Activated T-cell treated with anti-CD3 and anti-CD28 coated beads, Interleukin-2, amount 50 U/mL, for 48 hours (primary cell): ENCODE data around the gene PDGFRB.
"Not testable (repeated sequence)": the region's sequence is repeated elsewhere in the genome, so short reads cannot be mapped to it uniquely, and the experiment has no call there.

Experiments
- DNase-seq, 2 experiments: peaks; one replicate each; pipeline ENCODE4 v3.0.0-alpha.2; 2020

Gene PDGFRB

DNA sequence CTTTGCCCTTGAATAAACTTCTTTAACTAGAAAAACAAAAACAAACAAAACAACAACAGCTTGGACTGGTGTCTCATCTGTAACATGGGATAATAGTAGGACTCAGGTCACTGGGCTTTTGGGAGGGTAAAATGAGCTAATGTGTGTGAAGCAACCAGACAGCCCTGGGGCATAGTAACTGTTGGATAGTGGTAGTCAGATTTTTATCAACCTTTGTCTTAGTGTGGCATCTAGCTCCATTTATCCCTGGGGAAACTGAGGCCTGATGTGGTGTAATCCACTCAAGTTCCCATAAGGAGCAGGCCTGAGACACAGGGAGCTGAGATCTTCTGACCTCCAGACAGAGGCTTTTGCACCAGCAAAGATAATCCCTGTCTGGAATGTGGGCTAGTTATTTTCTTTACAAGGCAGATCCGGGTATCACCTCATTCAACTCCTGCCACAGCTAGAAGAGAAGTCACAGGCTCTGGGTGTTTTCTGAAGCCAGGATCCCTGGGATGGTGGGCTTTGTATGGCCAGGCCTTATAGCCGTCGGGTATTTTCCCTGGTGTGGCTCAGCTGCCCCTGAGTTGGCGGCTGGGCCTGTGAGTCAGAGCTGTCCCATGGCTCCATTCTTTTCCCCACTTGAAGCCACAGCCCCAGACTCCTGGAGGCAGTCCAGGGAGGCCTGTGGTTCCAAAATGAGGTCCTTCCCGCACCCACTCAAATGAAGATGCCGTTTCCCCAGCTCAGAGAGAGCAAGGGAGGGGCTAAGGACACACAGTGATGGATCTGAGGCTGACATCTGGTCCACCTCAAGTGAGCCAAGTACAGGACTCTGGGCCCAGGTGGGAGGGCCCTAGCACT lies 43.2 kb downstream of the PDGFRB start:
- DNase-seq: peak in 1 of 2 experiments; percentile 6

DNA sequence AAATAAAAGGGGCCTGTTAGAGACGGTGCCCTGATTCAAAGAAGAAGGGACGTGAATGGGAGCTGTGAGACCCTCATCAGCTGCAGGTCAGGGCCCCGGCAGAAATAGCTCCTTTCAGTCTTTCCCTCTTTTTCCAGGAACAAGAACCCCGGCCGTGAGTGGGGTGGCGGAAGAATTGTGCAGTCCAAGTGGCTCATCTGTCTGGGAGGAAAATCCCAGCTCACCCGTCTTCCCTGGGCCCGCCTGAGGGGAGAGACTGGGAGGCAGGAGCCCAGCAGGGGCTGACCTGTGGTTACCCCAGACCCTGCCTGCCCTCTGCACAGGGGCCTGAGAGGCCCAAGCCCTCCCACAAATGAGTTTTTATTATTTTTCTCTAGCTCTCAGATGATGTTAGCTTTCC lies 44.5 kb downstream of the PDGFRB start:
- no peak for DNase-seq

DNA sequence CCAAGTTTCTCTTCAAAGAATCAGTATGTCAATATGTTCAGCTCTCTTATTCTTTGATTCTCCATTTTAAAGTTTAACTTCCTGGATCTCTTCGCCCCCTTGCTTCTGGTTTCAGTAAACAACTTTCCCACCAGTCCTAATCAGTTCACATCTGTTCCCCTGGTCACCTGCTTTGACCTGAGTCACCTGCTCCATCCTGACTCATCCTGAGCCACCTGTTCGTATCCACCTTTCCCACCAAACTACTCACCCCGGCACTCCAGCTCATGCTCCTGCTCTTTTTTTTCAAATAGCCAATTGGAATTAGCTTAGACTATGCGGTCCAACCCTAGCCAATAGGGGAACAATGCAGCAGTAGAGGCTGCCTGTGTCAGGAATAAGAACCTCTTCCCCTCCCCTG lies 45.7 kb downstream of the PDGFRB start:
- DNase-seq: peak in 1 of 2 experiments; percentile 9

DNA sequence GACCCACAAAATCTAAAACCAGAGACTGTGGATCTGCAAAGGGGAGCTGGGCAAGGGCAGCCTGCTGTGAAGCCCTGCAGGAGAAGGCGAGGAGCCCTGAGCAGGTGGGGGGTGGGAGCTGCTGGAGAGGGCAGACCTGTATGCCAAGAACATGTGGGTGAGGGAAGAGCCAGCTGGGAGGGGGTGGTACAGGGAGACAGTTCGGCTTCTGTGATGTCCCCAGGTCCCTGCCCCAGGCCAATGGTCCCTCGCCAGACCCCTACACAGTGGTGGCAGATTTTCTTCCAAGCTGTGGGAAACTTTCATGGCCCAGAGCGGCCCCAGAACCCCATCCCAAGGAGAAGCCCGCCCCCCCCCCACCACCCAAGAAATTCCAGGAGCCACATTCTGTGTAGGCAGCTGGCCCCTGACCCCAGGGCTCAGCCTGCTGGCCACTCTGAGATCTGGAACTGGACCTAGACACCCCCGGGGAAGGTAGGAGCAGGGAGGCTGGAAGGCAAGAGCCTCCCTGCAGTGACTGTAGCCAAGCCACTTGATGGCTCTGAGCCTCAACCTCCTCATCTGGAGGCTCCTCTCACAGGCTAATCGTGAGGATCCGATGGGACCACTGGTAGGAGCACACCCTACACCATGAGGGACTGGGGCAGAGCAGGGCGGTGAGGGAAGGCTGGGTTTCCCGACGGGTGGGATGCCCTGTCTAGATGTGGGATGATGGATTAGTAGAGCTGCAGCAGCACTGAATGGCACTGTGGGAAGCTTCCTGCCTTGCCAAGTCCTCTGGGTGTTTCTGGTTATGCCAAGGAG lies 46.7 kb downstream of the PDGFRB start:
- peak in 1 of 2 experiments; percentile 7 for DNase-seq

DNA sequence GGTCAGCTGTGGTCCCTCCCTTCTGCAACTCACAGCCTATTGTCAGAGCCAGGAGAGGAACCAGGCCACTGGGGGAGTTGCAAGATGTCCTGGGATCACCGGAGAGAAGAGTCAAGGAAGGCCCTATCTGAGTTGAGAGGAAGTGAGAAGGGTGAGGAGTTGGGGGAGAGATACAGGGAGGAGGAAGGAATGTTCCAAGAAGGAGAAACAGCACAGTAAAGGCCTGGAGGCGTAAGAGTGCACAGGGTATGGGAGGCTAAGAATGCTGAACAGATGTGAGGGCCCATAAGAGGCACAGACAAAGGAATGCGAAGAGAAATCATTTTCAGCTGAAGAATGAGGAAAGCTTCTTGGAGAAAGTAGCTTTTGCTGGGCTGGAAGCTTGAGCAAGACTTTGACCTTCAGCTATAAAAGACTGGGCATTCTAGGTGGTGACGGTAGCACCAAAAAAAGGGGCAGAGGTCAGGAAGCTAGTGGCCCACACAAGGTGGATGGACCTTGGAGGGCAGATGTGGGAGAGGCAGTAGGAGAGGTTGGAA lies 47.7 kb downstream of the PDGFRB start:
- DNase-seq: peak in 1 of 2 experiments; percentile 1

DNA sequence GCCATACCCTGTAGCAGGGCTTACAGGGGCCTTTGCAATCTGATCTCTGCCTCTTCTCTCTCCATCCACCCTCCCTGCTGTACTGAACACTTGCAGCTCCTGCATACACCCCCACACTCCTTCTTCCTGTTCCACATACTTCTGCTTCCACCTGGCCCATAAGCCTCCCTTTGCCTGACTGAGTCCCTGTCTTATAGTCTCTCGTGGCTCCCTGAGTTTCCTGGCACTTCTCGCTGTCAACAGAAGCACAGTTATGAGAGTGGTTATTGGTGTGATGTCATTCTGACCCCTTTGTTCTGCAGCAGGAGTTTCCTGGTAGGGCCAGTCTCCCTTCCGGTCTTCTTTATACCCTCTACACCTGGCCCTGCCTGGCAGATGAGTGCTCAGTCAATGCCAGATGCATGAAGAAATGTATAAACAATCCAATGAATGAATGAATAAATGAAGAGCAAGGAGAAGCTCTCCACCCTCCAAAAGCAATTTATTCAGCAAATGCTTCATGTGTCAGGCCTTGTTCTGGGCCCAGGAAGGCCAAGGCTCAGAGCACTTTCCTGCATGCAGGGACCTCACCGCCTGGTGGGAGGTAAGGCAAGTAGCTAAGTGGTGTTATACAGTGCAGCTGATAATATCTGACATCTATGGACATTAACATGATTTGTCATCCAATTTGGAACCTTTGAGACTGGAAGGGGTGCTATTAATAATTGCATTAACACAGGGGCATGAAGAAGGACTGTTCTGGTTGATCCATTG lies 48.8 kb downstream of the PDGFRB start:
- peak in 1 of 2 experiments; percentile 13 for DNase-seq

DNA sequence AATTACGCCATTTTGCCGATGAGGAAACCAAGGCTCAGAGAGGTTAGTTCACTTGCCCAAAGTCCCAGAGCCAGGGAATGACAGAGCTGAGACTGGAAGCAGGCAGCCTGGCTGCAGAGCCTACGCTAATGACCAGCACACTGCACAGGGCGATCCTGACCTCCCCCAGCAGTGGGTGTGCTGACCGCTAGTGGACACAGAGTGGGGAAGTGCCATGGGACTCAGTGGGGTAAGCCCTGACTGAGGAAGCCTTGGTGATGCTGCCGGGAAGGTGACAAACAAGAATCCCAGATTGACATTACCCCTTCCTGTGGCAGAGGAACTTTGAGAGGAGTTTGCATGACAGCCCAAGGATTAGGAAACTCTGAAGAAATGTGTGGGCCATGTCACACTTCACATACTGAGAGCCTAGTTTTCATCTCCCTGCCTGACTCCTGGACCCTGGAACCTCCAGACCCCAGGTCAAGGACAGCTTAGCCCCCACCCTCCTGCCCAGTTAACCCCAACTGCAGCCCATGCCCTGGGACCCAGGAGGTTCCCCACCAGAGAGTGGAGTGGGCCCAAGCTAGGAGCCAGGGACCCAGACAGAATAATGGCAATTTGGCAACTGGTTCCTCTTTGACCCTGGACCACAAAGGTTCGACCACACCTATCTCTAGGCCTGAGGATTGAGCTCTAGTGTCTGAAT lies 49.6 kb downstream of the PDGFRB start:
- DNase-seq: peak in 1 of 2 experiments; percentile 7

- no peak for DNase-seq
Measured at GRCh38 chr5:150104550-150104870, 51.1 kb downstream of the PDGFRB start.

DNA sequence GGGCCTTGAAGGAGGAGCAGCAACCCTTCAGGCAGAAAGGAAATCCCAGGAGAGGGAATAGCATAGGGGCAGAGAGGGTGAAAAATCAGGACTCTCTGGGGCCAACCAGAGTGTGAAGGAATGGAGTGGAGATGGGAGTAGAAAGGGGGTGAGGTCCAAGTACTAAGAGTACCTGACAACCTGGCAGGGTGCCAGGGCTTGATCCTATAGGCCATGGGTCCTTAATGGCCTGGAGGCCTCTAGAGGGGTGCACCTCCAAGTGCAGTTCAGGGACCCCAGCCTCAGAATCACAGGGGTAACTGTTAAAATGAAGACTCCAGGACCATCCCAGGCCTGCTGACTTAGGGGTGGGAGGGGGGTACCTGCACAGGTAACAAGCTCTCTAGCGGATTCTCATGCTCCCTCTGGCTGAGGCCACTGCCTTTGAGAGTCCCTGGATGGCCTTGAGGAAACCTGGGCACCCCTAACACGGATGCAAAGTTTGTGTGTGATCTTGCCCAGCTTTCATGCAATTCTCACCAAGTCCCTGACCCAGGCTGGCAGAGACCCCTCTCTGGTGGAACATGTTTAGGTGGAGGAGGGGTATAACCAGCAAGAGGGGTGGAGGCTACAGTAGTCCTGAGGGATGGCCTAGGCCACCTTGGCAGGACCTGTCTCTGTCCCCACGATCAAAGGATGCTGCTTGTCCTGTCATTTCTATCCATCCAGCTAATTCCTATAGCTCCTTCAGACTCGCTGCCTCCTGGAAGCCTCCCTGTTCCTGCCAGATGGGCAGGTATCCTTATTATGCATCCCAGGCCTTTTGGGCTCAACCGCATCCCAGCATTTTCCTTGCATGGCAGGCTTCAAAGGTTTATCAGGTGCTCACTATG lies 51.7 kb downstream of the PDGFRB start:
- DNase-seq: peak in 1 of 2 experiments; percentile 13

DNA sequence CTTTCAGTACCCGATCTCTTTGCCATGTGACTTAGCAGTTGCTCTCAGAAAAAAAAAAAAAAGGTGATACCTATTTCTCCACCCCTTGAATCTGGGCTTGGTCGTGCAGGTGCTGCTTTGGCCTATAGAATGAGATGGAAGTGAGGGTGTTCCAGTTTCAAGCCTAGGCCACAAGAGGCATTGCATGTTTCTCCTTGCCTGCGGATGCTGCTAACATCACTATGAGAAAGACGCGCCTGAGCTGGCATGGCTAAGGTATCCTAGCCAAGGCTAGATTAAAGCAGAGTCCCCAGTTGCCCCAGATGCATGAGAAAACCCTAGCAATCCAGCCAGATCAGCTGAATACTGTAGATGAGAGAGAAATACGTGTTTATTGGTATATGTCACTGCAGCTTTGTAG lies 54.6 kb downstream of the PDGFRB start:
- DNase-seq: peak in 1 of 2 experiments; percentile 7

DNA sequence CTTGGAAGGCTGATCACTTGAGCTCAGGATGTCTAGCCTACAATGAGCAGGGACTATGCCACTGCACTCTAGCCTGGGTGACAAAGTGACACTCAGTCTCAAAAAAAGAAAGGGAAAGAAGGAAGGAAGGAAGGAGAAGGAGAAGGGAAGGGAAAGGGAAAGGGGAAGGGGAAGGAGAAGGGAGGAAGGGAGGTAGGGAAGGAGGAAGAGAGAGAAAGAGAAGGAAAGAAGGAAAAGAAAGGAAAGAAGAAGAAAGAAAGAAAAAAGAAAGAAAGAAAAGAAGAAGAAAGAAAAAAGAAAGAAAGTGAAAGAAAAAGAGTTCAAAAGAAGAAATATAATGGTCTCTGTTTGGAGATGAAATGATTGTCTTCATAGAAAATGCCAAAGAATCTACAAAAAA lies 58.5 kb downstream of the PDGFRB start:
- no peak for DNase-seq

DNA sequence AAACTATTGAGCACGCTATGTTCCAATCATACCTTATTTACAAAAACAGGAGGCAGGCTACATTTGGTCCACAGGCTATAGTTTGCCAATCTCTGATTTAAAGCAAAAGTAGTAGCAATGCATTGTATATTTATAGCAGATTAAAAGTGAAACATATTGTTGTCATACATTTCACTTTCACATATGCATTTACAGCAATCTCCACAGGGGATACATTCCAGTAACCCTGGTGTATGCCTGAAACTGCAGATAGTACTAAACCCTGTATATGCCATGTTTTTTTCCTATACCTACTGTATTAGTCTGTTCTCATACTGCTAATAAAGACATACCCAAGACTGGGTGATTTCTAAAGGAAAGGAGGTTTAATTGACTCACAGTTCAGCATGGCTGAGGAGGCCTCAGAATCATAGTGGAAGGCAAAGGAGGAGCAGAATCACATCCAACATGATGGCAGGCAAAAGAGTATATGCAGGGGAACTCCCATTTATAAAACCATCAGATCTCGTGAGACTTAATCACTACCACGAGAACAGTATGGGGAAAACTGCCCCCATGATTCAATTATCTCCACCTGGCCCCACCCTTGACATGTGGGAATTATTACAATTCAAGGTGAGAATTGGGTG lies 63.4 kb downstream of the PDGFRB start:
- DNase-seq: peak in 1 of 2 experiments; percentile 13

GRCh38 chr5:150085950-150086715 lies 69.5 kb downstream of the PDGFRB start, which contains the start of gene CSF1R:
Gene CSF1R (minus strand): TSS chr5:150086554. CDS start chr5:150086427, 127 bp downstream.
- peak in 1 of 2 experiments; percentile 9 for DNase-seq

DNA sequence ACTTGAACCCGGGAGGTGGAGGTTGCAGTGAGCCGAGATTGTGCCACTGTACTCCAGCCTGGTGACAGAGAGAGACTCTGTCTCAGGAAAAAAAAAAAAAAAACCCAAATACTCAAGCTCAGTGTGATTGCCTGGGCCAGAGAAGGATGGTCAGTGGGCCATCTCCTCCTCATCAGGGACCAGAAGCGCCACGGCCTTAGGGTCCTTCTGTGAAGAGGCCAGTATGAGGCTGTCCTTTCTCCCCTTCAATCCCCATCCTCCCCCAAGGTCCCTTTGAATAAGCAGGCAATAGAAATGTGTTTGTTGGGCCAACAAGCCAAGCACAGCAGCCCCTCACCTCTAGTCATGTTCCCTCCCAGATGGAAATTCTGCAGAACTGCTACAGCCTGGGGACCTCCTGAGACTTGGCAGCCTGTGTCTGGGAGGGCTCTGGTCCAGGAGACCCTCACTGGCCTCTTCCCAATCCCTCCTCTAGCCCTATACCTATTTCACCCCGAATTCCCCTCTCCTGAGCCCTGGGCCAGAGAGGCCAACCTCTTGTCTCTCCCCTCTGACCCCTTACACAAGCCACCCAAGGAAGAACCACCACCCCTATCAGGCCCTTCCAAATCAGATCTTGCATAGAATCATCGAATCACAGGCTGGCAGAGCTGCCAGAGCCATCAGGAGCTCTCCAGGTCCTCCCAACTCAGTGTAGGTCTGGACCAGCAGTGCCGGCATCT lies 70.3 kb downstream of the PDGFRB start:
- DNase-seq: no peak

DNA sequence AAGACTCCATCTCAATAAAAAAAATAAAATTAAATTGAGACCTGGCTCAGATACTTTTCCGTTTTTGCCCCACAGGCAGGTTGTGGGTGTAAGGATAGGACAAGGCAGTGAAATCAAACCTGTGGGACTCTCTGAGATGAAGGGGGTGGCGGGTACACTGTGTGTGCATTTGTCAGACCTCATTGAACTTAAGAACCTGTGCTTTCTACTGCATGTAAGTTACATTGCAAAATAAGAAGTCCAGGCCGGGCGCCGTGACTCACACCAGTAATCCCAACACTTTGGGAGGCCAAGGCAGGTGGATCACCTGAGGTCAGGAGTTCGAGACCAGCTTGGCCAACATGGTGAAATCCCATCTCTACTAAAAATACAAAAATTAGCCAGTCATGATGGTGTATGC lies 70.9 kb downstream of the PDGFRB start:
- not testable (repeated sequence) for DNase-seq

- DNase-seq: peak in 1 of 2 experiments; percentile 12
Measured at GRCh38 chr5:150082889-150083288, 72.8 kb downstream of the PDGFRB start.

GRCh38 chr5:150082374-150082773 lies 73.3 kb downstream of the PDGFRB start:
- peak in 1 of 2 experiments; percentile 16 for DNase-seq

DNA sequence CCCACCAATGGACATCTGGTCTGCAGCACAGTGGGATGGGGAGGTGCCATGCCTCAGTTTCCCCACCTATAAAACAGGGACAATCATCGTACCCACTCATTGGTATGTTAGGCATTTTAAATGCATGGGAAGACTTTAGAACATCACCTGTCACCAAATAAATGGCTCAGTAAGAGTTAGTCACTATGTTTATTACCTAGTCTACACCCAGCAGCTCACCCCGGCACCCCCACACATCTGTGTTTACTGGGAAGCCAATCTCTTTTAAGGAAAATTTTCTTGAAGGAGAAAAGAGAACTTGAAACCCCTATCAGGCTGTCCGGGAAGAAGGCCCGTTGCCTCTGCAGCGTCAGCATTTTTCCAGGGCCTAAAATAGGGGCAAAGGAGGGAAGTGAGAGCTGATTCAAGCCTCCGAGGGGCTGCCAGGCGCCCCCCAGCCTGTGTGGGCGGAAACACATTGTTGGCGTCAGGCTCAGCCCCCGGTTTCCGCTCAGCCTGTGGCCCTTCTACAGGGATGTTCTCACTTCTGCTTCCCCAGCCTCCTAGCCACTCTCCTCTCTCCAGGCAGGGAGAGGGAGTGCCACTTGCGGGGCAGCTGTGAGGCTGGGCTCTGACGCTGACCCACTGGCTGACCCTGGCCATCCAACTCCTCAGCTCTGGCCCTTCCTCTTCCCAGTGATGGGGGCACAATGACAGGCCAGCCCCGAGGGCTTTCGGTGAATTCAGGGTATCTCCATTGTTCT lies 73.9 kb downstream of the PDGFRB start:
- peak in 1 of 2 experiments; percentile 20 for DNase-seq
